AML-193 (cell line): ENCODE data around the gene MAP4.
A peak's percentile ranks its signal among the peaks of the same experiment; 100 is the strongest.
"Not testable (repeated sequence)": the region's sequence is repeated elsewhere in the genome, so short reads cannot be mapped to it uniquely, and the experiment has no call there.

Experiments used
- DNase-seq, 2 experiments: peaks; one replicate each; lab custom pipeline; 2025; lab: John Stamatoyannopoulos, UW

MAP4 gene

DNA sequence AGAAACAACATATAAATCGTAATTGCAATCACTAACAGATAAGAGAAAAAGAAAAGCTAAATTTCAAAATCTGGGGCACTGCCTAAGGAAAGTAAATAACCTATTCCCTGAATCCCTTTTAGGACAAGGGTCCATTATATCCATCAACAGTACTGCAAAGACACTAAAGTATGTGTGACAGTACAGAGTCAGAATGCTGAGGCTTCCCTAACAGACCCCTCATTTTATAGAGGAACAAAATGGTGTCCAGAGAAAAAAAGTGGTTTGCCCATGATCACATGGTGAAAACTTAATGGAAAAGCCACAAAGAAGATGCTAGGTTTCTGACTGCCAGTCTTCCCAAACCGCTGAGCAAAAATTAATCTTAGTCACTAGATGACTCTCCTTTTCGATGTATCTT is 119.5 kb downstream of the MAP4 start:
- no peak for DNase-seq

GRCh38 chr3:47895241-47895640 is 121.0 kb downstream of the MAP4 start:
- DNase-seq, result no peak

GRCh38 chr3:47892286-47893040 is 123.8 kb downstream of the MAP4 start:
- no peak for DNase-seq

GRCh38 chr3:47891613-47892005 is 124.6 kb downstream of the MAP4 start:
- DNase-seq, result no peak

GRCh38 chr3:47890828-47891612 is 125.2 kb downstream of the MAP4 start:
- DNase-seq, result no peak

GRCh38 chr3:47890126-47890827 is 125.9 kb downstream of the MAP4 start:
- no peak for DNase-seq

GRCh38 chr3:47888986-47889757 is 127.0 kb downstream of the MAP4 start:
- no peak for DNase-seq

DNA sequence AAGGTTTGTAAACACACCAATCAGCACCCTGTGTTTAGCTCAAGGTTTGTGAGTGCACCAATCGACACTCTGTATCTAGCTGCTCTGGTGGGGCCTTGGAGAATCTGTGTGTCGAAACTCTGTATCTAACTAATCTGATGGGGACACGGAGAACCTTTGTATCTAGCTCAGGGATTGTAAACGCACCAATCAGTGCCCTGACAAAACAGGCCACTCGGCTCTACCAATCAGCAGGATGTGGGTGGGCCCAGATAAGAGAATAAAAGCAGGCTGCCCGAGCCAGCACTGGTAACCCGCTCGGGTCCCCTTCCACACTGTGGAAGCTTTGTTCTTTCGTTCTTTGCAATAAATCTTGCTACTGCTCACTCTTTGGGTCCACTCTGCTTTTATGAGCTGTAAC is 128.2 kb downstream of the MAP4 start:
- DNase-seq, result not testable (repeated sequence)

GRCh38 chr3:47885168-47885567 is 131.0 kb downstream of the MAP4 start:
- DNase-seq, result no peak

- DNase-seq, result no peak
These were observed 131.6 kb downstream of the MAP4 start for GRCh38 chr3:47884603-47885002.

DNA sequence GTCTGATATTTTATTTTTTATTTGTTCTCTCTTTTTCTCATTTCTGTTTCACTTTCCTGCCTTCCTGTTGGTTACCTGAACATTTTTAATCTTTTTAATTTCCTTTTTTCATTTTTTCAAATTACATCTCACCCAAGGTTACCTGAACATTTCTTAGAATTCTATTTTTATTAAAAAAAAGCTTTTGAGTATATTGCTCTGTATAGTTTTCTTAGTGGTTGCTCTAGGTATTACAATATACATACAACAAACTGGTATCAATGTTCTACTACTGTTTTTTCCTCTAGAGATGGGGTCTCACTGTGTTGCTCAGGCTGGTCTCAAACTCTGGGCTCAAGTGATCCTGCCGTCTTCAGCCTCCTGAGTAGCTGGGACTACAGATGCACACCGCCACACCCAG is 133.9 kb downstream of the MAP4 start:
- peak in 1 of 2 experiments; percentile 8 for DNase-seq

DNA sequence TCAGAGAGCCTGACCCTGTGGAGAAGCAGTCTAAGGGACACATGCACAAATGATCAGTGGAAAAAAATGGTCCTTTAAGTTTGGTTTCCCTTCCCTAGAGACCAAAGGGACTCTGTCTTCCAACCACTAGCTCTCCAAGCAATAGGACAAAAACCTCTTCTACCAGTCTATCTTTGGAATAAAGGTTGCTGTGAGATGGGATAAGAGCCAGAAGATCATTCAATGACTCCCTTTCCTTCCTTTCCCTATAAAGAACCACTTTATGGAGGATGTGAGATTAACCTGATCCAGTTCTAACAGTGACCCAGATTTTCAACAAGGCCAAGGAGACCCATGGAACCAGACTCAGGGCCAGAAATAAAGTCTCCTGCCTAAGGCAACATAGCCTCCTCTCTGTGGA is 138.5 kb downstream of the MAP4 start:
- no peak for DNase-seq

DNA sequence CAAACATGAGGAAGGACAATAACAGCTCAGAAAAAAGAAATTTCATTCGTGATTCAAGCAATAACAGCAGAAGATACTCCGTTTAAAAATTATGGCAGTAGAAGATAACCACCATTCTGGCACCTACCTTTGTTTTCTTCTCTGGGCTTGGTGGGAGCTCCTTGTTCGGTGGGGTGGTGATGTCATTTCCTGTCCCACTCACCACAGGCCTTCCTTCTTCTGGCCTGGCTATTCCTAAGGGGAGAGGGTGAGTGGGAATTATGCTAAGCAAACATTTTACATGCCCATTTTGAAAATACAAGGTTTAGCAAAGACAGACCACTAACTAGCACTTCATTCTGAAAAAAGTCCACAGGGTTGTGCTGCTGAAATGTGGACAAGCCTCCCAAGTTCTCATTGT is 138.9 kb downstream of the MAP4 start:
- DNase-seq, result no peak

DNA sequence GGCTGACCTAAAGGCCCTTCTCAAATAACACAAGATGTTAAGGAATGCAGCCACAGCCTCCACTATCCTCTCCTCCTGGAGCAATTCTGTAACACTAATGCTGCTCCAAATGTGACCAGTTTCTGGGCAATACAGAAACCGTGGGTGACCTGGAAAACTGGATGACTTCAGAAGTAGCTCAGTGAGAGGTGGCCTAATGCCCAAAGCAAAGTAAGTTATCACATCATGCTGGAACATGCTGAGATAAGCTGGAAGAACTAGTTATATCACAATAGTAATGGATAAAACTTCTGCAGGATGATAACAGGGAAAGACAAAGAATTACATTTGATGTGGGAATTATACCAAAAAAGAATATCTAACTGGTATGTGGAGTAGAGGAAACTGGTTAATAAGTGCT is 141.3 kb downstream of the MAP4 start:
- DNase-seq, result no peak

DNA sequence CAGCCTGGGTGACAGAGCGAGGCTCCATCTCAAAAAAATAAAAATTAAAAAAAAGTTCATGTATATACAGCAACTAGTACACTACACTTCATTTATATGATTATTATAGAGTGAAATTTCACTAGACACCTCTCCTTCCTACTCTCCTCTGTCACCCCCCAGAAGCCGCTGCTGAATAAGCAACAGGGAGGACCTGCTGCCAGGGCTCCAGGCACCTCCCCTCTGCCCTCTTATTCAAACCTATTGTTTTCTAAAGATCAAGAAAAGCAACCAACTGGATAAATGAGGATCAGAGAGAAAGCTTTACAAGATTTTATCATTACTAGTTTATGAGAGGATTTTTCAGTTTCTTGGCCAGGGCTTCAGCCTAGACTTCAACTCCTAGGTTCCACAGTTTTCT is 141.8 kb downstream of the MAP4 start:
- no peak for DNase-seq

GRCh38 chr3:47872916-47873315 is 143.3 kb downstream of the MAP4 start:
- DNase-seq, result no peak

GRCh38 chr3:47871389-47871788 is 144.8 kb downstream of the MAP4 start:
- no peak for DNase-seq

- no peak for DNase-seq
These were observed 145.4 kb downstream of the MAP4 start for GRCh38 chr3:47870702-47871260.

DNA sequence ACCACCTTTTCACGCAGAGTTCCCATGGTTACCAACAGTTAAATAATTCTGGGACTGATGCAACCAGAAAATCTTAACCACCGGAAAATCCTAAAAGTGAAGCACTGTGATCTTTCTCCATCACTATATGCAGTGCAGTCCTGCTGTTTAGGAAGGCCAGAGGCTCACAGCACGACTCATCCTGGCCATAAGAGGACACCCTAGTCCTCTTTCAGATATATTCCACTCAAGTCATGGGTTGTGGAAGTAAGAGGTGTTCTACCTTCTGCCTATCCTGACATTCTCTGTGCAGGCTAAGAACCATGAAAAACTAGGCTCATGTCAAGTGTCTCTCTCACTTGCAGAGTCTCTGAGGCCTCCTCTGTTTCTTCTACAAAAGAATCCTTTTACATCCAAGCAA is 146.1 kb downstream of the MAP4 start:
- no peak for DNase-seq

DNA sequence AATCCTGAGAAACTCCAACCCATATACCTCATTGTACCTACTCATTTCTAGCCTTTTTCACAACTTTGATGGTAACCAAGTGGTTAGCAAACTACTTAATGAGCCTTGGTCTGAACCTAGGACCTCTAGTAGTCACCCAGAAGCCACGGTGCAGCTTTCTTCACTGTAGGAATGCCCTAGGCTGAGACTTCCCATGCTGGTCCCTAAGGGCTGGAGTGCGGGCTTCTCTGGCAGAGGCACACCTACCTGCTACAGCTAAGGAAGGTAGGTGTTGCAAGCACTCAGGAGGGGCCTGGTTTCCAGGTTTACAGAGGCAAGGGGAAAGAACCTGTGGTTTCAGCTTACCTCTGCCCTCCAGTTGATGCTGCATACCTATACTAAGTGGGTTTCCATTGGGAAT is 147.9 kb downstream of the MAP4 start:
- DNase-seq, result no peak

GRCh38 chr3:47867451-47868044 is 148.7 kb downstream of the MAP4 start:
- DNase-seq, result no peak
